Stimulated activated CD4-positive, alpha-beta T cell treated with anti-CD3 and anti-CD28 coated beads, Interleukin-1b, Interleukin-23, amount 100 ng/mL, for 1 hour (primary cell): ENCODE measurements around the gene STING1.
"Not testable (repeated sequence)": the region's sequence is repeated elsewhere in the genome, so short reads cannot be mapped to it uniquely, and the experiment has no call there.

ENCODE experiments used
- DNase-seq, 2 donors: peaks; one replicate each; pipeline ENCODE4 v3.0.0-alpha.2; 2020; ENCODE audit warnings: low read depth in 2 of 2

STING1 gene

GRCh38 chr5:139503036-139503817 is 20.7 kb upstream of the STING1 start:
- not testable (repeated sequence) for DNase-seq

- no peak for DNase-seq
Measured at GRCh38 chr5:139501381-139501780, 18.8 kb upstream of the STING1 start.

GRCh38 chr5:139495638-139496435 is 13.3 kb upstream of the STING1 start:
- no peak for DNase-seq

GRCh38 chr5:139494832-139495231 is 12.3 kb upstream of the STING1 start:
- no peak for DNase-seq

- DNase-seq, result no peak
Measured at GRCh38 chr5:139494256-139494655, 11.7 kb upstream of the STING1 start.

- no peak for DNase-seq
Measured at GRCh38 chr5:139492700-139493192, 10.2 kb upstream of the STING1 start.

- DNase-seq, result no peak
Measured at GRCh38 chr5:139488260-139488659, 5.7 kb upstream of the STING1 start.

- no peak for DNase-seq
Measured at GRCh38 chr5:139486201-139486600, 3.6 kb upstream of the STING1 start.

- not testable (repeated sequence) for DNase-seq
Measured at GRCh38 chr5:139482890-139483208, 291 bp upstream of the STING1 start.

GRCh38 chr5:139481580-139482049 is 943 bp downstream of the STING1 start:
- no peak for DNase-seq

GRCh38 chr5:139481122-139481533 is 1.4 kb downstream of the STING1 start:
- DNase-seq, result no peak

- not testable (repeated sequence) for DNase-seq
Measured at GRCh38 chr5:139479729-139480128, 2.8 kb downstream of the STING1 start.

GRCh38 chr5:139478657-139479423 is 3.7 kb downstream of the STING1 start:
- DNase-seq, result not testable (repeated sequence)

- no peak for DNase-seq
Measured at GRCh38 chr5:139475865-139476617, 6.5 kb downstream of the STING1 start.

- no peak for DNase-seq
Measured at GRCh38 chr5:139474890-139475791, 7.4 kb downstream of the STING1 start.

- no peak for DNase-seq
Measured at GRCh38 chr5:139473565-139473964, 9.0 kb downstream of the STING1 start.

GRCh38 chr5:139473105-139473504 is 9.5 kb downstream of the STING1 start:
- no peak for DNase-seq

GRCh38 chr5:139472386-139473030 is 10.1 kb downstream of the STING1 start:
- DNase-seq, result no peak

- DNase-seq, result no peak
Measured at GRCh38 chr5:139470821-139471300, 11.7 kb downstream of the STING1 start, which contains the start of gene SMIM33. SMIM33 (plus strand) TSS chr5:139471004; CDS start chr5:139471122, 118 bp downstream.
